Measurements from ENCODE around the gene ARPC5. TPM values are rescaled to one million over a fixed set of nuclear protein-coding genes. Genes with fewer than 3 reads are reported as not detected.
A peak's percentile ranks its signal among the peaks of the same experiment; 100 is the strongest.

ARPC5 gene
- total RNA-seq, 3 donors from 2014 or later, result 101 to 158 (median 123) TPM

DNA sequence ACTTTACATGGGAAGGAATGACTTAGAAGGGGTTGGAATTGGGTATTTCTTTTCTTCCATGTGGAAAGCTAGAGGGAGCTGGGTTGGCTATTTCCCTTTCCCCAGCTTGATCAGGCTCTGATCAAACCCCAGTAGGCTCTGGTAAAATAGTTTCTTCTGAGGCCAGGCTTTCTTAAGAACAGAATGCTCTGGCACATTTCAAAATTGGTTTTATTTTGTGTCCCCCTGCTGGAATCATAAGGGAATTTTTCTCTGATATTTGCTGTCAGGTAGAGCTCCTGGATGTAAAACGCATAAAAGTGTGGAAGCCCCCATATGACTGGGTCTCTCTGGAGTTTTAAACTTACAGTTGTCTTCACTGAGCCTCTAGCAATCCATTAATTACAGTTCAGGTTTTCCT, 34.6 kb upstream of the ARPC5 start:
- ATAC-seq, result no peak
- no peaks in the 10 kb centered on the region for H3K4me1 ChIP-seq (ENCODE audit: low read depth)
- TF ChIP-seq, protein P1, sequence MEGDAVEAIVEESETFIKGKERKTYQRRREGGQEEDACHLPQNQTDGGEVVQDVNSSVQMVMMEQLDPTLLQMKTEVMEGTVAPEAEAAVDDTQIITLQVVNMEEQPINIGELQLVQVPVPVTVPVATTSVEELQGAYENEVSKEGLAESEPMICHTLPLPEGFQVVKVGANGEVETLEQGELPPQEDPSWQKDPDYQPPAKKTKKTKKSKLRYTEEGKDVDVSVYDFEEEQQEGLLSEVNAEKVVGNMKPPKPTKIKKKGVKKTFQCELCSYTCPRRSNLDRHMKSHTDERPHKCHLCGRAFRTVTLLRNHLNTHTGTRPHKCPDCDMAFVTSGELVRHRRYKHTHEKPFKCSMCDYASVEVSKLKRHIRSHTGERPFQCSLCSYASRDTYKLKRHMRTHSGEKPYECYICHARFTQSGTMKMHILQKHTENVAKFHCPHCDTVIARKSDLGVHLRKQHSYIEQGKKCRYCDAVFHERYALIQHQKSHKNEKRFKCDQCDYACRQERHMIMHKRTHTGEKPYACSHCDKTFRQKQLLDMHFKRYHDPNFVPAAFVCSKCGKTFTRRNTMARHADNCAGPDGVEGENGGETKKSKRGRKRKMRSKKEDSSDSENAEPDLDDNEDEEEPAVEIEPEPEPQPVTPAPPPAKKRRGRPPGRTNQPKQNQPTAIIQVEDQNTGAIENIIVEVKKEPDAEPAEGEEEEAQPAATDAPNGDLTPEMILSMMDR (IDR thresholded peaks at IDR 0.05), result no peak
- no peaks in the 10 kb centered on the region for H3K36me3 ChIP-seq (ENCODE audit: low read depth)
- intact Hi-C loops (cut with DNase I, micrococcal nuclease), result no loop called here
- no peak for DNase-seq
- H3K9me3 ChIP-seq, result peaks cover 4% of the 10 kb centered on the region
- no peak overlapping the region for H3K4me3 ChIP-seq

DNA sequence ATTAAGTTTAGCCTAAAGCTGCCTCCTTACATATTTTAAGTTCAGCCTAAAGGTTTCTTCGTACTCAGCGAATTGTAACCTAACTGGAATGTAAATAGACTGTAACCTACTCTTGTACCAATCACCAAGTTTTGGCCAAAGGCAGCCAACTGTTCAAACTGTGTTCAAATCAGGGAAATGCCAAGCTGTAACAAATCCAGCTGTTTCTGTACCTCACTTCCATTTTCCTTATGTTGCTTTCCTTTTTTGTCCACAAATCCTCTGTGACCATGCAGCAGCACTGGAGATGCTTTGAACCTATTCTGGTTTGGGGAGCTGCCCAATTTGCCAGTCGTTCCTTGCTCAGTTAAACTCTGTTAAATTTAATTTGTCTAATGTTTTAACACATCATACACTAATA, 20.8 kb upstream of the ARPC5 start:
- TF ChIP-seq, protein P1 (IDR thresholded peaks at IDR 0.05), result no peak
- Histone ChIP-seq H3K4me3 (no peak overlapping the region), H3K36me3 (ENCODE audit: low read depth) (no peaks in the 10 kb centered on the region), H3K4me1 (ENCODE audit: low read depth) (peaks cover 2% of the 10 kb centered on the region), H3K9me3 (no peaks in the 10 kb centered on the region)
- intact Hi-C loops (cut with DNase I, micrococcal nuclease), result loop anchor here (5.0 kb wide), 1 partner anchor 261 kb away; no protein-coding TSS in a partner anchor
- ATAC-seq, result no peak
- no peak for DNase-seq

DNA sequence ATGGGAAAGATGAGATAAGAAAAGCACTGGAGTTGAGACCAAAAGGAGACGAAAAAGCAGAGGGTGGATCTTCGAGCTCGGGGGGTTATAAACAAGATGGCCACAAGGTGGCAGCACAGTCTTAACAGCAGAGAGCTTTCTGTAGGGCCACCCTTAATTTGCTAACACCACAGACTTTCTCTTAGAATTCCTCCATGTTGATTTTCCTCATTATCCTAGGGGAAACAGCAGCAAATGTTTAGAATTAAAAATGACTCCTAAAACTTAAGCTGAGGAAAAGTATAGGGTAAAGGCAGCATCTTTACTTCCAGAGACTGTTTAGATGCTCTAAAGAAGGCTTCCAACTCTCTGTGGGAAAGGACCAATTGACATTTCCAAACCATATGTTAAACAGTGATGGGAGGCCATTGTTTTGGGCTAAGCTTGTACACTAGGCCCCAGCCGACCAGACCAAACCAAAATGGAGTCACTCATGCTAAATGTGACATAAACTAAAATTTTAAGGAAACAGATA, 20.0 kb upstream of the ARPC5 start:
- H3K4me1 ChIP-seq (ENCODE audit: low read depth), result peaks cover 2% of the 10 kb centered on the region
- intact Hi-C loops (cut with DNase I, micrococcal nuclease), result loop anchor here (5.0 kb wide), 1 partner anchor 262 kb away; no protein-coding TSS in a partner anchor
- TF ChIP-seq, protein P1 (IDR thresholded peaks at IDR 0.05), result peak; percentile 51
- no peaks in the 10 kb centered on the region for H3K9me3 ChIP-seq
- H3K36me3 ChIP-seq (ENCODE audit: low read depth), result no peaks in the 10 kb centered on the region
- ATAC-seq (peak; percentile 63), DNase-seq (peak in 2 of 3 donors; percentile 72 to 93)
- no peak overlapping the region for H3K4me3 ChIP-seq

DNA sequence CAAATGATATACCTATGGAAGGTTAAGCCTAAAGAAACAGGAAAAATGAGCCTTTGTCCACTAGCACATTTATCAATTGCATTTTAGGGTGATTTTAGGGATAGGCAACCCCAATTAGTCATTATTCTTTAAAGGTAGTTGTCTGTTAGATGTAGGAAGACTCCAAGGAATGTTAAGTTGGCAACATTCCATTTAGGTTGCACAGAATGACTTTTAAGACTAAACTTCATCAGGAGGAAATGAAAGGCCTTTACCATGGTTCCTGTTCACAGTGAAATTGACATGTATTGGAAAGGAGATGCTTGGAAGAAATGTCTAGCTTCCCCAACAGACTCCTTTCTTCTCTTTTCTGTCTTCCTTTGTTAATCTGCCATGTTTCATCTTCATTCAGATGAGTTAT, 19.1 kb upstream of the ARPC5 start:
- intact Hi-C loops (cut with DNase I, micrococcal nuclease), result loop anchor here (5.0 kb wide), 1 partner anchor 263 kb away; no protein-coding TSS in a partner anchor
- TF ChIP-seq, protein P1 (IDR thresholded peaks at IDR 0.05), result no peak
- Histone ChIP-seq H3K4me3 (no peak overlapping the region), H3K36me3 (ENCODE audit: low read depth) (no peaks in the 10 kb centered on the region), H3K4me1 (ENCODE audit: low read depth) (peaks cover 2% of the 10 kb centered on the region), H3K9me3 (no peaks in the 10 kb centered on the region)
- ATAC-seq (no peak), DNase-seq (no peak)

DNA sequence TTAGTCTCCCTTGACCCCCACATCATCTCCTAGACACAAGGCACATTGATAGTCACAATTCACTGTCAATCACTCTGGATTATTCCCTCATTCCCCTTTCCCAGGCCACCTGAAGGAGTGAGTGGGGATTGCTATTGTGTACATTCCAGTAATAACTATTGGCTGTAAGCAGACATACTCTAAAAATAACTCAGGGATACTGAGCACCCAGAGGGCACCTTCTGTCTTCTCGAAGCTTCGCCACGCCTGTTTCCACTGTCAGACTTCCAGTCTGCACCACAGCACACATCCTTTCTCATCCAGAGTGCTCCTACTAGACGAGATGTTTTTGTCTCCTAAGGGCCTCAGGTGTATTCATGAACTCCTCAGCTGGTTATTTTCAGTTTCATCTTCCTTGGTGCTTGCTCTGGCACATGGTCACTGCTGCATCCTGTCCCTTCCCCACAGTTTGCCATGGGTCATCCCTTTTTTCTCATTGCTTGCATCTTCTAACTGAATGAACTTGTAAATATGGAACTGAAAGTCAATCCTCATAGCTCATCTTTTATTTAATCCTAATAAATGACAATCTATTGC, 18.4 kb upstream of the ARPC5 start:
- Histone ChIP-seq H3K4me1 (ENCODE audit: low read depth) (peaks cover 2% of the 10 kb centered on the region), H3K4me3 (no peak overlapping the region), H3K36me3 (ENCODE audit: low read depth) (no peaks in the 10 kb centered on the region), H3K9me3 (no peaks in the 10 kb centered on the region)
- DNase-seq, result no peak
- no peak for ATAC-seq
- intact Hi-C loops (cut with DNase I, micrococcal nuclease), result no loop called here
- TF ChIP-seq, protein P1 (IDR thresholded peaks at IDR 0.05), result no peak
